Measurements from ENCODE around the gene TMEM126A. TPM values are rescaled to one million over a fixed set of nuclear protein-coding genes. Genes with fewer than 3 reads are reported as not detected.

The TMEM126A gene
- total RNA-seq, 4 donors from 2014 or later = 7.9 to 16.3 (median 12.5) TPM

DNA sequence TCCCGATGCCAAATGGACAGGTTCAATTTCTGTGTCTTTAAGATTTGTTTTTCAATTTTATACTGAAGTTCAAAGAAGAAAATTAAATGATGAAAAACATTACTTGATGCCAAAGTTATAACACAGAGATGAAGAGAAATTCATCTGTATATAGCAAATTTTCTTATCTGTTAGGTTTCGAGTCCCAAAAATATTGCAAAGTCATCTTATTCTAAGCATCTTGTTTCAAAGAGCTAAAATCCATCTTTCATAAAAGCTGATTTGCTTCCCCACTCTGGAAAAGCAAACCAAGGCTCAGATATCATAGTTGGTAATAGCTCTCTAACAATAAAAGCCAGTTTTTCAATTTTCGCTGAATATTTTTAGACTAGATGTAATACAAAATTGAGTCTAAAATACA lies 57.2 kb downstream of the TMEM126A start:
- intact Hi-C loops (cut with DNase I; ENCODE audit: low total_unique reads) = no loop called here
- Histone ChIP-seq H3K4me1 (no peaks in the 10 kb centered on the region), H3K27me3 (no peaks in the 10 kb centered on the region), H3K9me3 (no peaks in the 10 kb centered on the region), H3K27ac (peak overlapping the region in 1 of 2 donors; percentile 9), H3K4me3 (no peak overlapping the region), H3K36me3 (no peaks in the 10 kb centered on the region)
- DNase-seq = no peak
- no peak for TF ChIP-seq POLR2A (IDR thresholded peaks at IDR 0.05)
- TF ChIP-seq, protein P1, sequence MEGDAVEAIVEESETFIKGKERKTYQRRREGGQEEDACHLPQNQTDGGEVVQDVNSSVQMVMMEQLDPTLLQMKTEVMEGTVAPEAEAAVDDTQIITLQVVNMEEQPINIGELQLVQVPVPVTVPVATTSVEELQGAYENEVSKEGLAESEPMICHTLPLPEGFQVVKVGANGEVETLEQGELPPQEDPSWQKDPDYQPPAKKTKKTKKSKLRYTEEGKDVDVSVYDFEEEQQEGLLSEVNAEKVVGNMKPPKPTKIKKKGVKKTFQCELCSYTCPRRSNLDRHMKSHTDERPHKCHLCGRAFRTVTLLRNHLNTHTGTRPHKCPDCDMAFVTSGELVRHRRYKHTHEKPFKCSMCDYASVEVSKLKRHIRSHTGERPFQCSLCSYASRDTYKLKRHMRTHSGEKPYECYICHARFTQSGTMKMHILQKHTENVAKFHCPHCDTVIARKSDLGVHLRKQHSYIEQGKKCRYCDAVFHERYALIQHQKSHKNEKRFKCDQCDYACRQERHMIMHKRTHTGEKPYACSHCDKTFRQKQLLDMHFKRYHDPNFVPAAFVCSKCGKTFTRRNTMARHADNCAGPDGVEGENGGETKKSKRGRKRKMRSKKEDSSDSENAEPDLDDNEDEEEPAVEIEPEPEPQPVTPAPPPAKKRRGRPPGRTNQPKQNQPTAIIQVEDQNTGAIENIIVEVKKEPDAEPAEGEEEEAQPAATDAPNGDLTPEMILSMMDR (IDR thresholded peaks at IDR 0.05) = no peak

DNA sequence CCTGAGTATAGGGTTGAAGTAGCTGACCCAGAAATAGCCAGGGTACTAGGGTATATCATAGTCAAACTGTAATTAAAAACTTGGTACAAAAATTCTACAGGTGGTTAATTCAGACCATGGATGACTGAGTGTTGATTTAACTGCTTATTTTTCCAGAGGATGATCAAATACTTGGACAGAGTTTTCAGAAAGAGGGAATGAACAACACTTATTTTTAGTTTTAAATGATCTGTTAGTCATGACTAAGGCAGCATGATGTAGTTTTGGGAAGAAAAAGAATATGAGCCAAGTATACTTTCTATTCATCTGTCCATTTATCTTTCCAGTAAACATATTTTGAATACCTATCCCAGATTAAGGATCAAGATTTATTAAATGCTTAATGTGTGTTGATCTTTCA lies 58.0 kb downstream of the TMEM126A start:
- no peak for TF ChIP-seq POLR2A (IDR thresholded peaks at IDR 0.05)
- TF ChIP-seq, protein P1 (IDR thresholded peaks at IDR 0.05) = no peak
- DNase-seq = no peak
- Histone ChIP-seq H3K27me3 (no peaks in the 10 kb centered on the region), H3K36me3 (no peaks in the 10 kb centered on the region), H3K4me1 (no peaks in the 10 kb centered on the region), H3K27ac (peak overlapping the region in 1 of 2 donors; percentile 9), H3K9me3 (no peaks in the 10 kb centered on the region), H3K4me3 (no peak overlapping the region)
- intact Hi-C loops (cut with DNase I; ENCODE audit: low total_unique reads) = no loop called here

Other genes starting within 250 kb of the TMEM126A start
- 10 to 100 TPM in 3 of 4 donors, 1 to 10 TPM in 1; 2.9 to 30.2 (median 22.6) TPM for gene DLG2, start 20.6 kb upstream of the TMEM126A start, total RNA-seq
- gene TMEM126B, start 19.4 kb upstream of the TMEM126A start, total RNA-seq = 100 to 1,000 TPM in 1 of 4 donors, 10 to 100 TPM in 3; 36.5 to 119 (median 57.9) TPM
- gene CREBZF, start 17.2 kb downstream of the TMEM126A start, total RNA-seq = 100 to 1,000 TPM in 2 of 4 donors, 10 to 100 TPM in 2; 77.7 to 133 (median 99.9) TPM
- 10 to 100 TPM in 1 of 4 donors, 1 to 10 TPM in 1, under 1 TPM in 1, not detected in 1; 0.77 to 14.0 (median 4.4) TPM for gene CCDC89, start 38.2 kb downstream of the TMEM126A start, total RNA-seq
- gene SYTL2, start 163.2 kb downstream of the TMEM126A start, total RNA-seq = 10 to 100 TPM; 33.0 to 77.4 (median 39.7) TPM
- gene CCDC83, start 207.4 kb downstream of the TMEM126A start, total RNA-seq = under 1 TPM in 1 of 4 donors, not detected in 3; 0.21 TPM

Data from uterus (tissue), 4 donors.